Activated CD8-positive, alpha-beta memory T cell treated with anti-CD3 and anti-CD28 coated beads, Interleukin-2, amount 10 ng/mL, durations not matched to agents 7 days and 5 days (primary cell): ENCODE measurements around the gene VPS52. TPM values are rescaled to one million over a fixed set of nuclear protein-coding genes. Genes with fewer than 3 reads are reported as not detected.
A peak's percentile ranks its signal among the peaks of the same experiment; 100 is the strongest.
"Not testable (repeated sequence)": the region's sequence is repeated elsewhere in the genome, so short reads cannot be mapped to it uniquely, and the experiment has no call there.

Experiments used
- ATAC-seq: fragments of 150-1000 bp; cut with Tn5 transposase; one replicate; pipeline ENCODE4 v1.10.0; 2021; ENCODE audit warnings: moderate library complexity
- CTCF ChIA-PET: fragments of 350-600 bp; sonication (Branson Sonifier 250); formaldehyde crosslinking; loops from one replicate; lab custom pipeline; 2021; ENCODE audit warnings: antibody characterized with exemption; lab: Charles Lee
- DNase-seq: peaks from one replicate; pipeline ENCODE4 v3.0.0-alpha.2; 2020
- H3K27ac Mint-ChIP-seq: one replicate; pipeline ENCODE4 v1.8.0; 2021; ENCODE audit warnings: mild to moderate bottlenecking, mixed read lengths
- H3K27me3 Mint-ChIP-seq: one replicate; pipeline ENCODE4 v1.8.0; 2021; ENCODE audit warnings: mixed read lengths
- H3K36me3 Mint-ChIP-seq: one replicate; pipeline ENCODE4 v1.8.0; 2021; ENCODE audit warnings: mild to moderate bottlenecking, mixed read lengths
- H3K4me1 Mint-ChIP-seq: one replicate; pipeline ENCODE4 v1.8.0; 2021; ENCODE audit warnings: mixed read lengths
- H3K4me3 Mint-ChIP-seq: one replicate; pipeline ENCODE4 v1.8.0; 2021; ENCODE audit warnings: mild to moderate bottlenecking, moderate library complexity, mixed read lengths
- H3K9me3 Mint-ChIP-seq: one replicate; pipeline ENCODE4 v1.8.0; 2022; ENCODE audit warnings: low read depth, mixed read lengths
- total RNA-seq, 2 experiments: library from RNA; stranded (reverse); gene quantifications; one replicate each; pipeline ENCODE4 v1.2.3, GENCODE V29; 2021

VPS52 gene
- total RNA-seq, 2 experiments from 2014 or later = 60.6 to 63.3 TPM

DNA sequence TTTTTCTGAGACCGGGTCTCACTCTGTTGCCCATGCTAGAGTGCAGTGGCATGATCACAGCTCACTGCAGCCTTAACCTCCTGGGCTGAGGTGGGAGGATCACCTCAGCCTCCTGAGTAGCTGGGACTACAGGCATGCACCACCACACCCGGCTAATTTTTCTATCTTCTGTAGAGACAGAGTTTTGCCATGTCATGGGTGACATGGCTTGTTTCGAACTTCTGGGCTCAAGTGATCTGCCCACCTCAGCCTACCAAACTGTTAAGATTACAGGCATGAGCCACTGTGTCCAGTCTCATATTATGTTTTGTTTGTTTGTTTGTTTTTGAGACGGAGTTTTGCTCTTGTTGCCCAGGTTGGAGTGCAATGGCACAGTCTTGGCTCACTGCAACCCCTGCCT is 13.5 kb upstream of the VPS52 start:
- Mint-ChIP-seq H3K36me3 (peaks cover 19% of the 10 kb centered on the region), H3K4me1 (peaks cover 30% of the 10 kb centered on the region)
- DNase-seq, H3K27ac Mint-ChIP-seq, H3K27me3 Mint-ChIP-seq, H3K9me3 Mint-ChIP-seq, ATAC-seq, CTCF ChIA-PET, H3K4me3 Mint-ChIP-seq: not testable (repeated sequence)

GRCh38 chr6:33280539-33280938 is 8.9 kb upstream of the VPS52 start:
- Mint-ChIP-seq H3K9me3 (no peaks in the 10 kb centered on the region), H3K27ac (no peak overlapping the region), H3K36me3 (peaks cover 24% of the 10 kb centered on the region), H3K27me3 (no peaks in the 10 kb centered on the region), H3K4me1 (peaks cover 31% of the 10 kb centered on the region), H3K4me3 (no peak overlapping the region)
- DNase-seq (no peak), ATAC-seq (no peak)
- CTCF ChIA-PET = interaction anchor here (2.5 kb wide), 1 partner anchor 10 kb away, joined by 6 read pairs; the partner anchor contains the start of gene PFDN6

DNA sequence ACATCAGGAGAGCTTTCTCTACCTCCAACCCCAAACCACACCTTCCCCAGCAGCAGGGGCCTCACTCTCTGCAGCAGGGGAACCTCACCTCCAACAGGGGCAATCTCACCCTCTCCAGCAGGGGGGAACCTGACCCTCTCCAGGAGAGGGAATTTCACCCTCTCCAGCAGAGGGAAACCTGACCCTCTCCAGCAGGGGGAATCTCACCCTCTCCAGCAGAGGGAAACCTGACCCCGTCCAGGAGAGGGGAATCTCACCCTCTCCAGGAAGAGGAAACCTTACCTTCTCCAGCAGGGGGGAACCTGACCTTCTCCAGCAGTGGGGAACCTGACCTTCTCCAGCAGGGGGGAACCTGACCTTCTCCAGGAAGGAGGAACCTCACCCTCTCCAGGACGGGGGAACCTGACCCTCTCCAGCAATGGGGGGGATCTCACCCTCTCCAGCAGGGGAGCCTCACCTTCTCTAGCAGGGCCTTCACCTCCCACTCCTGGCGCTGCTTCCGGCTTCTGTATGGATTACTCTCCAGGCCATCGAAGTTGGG is 8.4 kb upstream of the VPS52 start:
- peaks cover 36% of the 10 kb centered on the region for H3K4me1 Mint-ChIP-seq
- ATAC-seq (no peak), DNase-seq (no peak)
- peaks cover 29% of the 10 kb centered on the region for H3K36me3 Mint-ChIP-seq
- no peak overlapping the region for H3K4me3 Mint-ChIP-seq
- no peaks in the 10 kb centered on the region for H3K27me3 Mint-ChIP-seq
- H3K27ac Mint-ChIP-seq = no peak overlapping the region
- CTCF ChIA-PET = interaction anchor here (2.5 to 6.4 kb wide), 2 partner anchors 9 to 10 kb away, joined by 6 to 58 read pairs; partner anchors contain the start of genes PFDN6 and WDR46
- no peaks in the 10 kb centered on the region for H3K9me3 Mint-ChIP-seq

GRCh38 chr6:33279257-33279695 is 7.6 kb upstream of the VPS52 start:
- H3K27ac Mint-ChIP-seq = peak overlapping the region; percentile 97
- ATAC-seq (no peak), DNase-seq (no peak)
- CTCF ChIA-PET = interaction anchor here (6.4 kb wide), 1 partner anchor 10 kb away, joined by 58 read pairs; the partner anchor contains the start of genes PFDN6 and WDR46
- H3K4me3 Mint-ChIP-seq = no peak overlapping the region
- H3K36me3 Mint-ChIP-seq = peaks cover 35% of the 10 kb centered on the region
- H3K4me1 Mint-ChIP-seq = peaks cover 44% of the 10 kb centered on the region
- no peaks in the 10 kb centered on the region for H3K27me3 Mint-ChIP-seq
- no peaks in the 10 kb centered on the region for H3K9me3 Mint-ChIP-seq

- H3K27me3 Mint-ChIP-seq = no peaks in the 10 kb centered on the region
- ATAC-seq = no peak
- no peak for DNase-seq
- CTCF ChIA-PET = interaction anchor here (1.0 to 6.4 kb wide), 5 partner anchors 11 to 112 kb away, joined by 3 to 58 read pairs (median 7); partner anchors contain the start of genes PFDN6 and WDR46
- H3K36me3 Mint-ChIP-seq = peaks cover 39% of the 10 kb centered on the region
- H3K9me3 Mint-ChIP-seq = no peaks in the 10 kb centered on the region
- peak overlapping the region; percentile 97 for H3K27ac Mint-ChIP-seq
- H3K4me3 Mint-ChIP-seq = peak overlapping the region; percentile 88
- peaks cover 47% of the 10 kb centered on the region for H3K4me1 Mint-ChIP-seq
These were observed 7.1 kb upstream of the VPS52 start for GRCh38 chr6:33278810-33279209.

- Mint-ChIP-seq H3K36me3 (peaks cover 43% of the 10 kb centered on the region), H3K9me3 (no peaks in the 10 kb centered on the region), H3K27ac (peak overlapping the region; percentile 97), H3K4me1 (peaks cover 50% of the 10 kb centered on the region), H3K4me3 (peak overlapping the region; percentile 88), H3K27me3 (no peaks in the 10 kb centered on the region)
- DNase-seq = no peak
- no peak for ATAC-seq
- CTCF ChIA-PET = interaction anchor here (1.0 to 6.4 kb wide), 10 partner anchors 11 to 130 kb away, joined by 3 to 58 read pairs (median 6); partner anchors contain the start of genes PFDN6, RGL2, WDR46 and ZBTB22
These were observed 6.7 kb upstream of the VPS52 start for GRCh38 chr6:33278392-33278741.

GRCh38 chr6:33277663-33278391 is 6.2 kb upstream of the VPS52 start:
- Mint-ChIP-seq H3K36me3 (peaks cover 47% of the 10 kb centered on the region), H3K27ac (peak overlapping the region; percentile 97), H3K27me3 (no peaks in the 10 kb centered on the region), H3K4me3 (peak overlapping the region; percentile 88), H3K4me1 (peaks cover 56% of the 10 kb centered on the region), H3K9me3 (no peaks in the 10 kb centered on the region)
- CTCF ChIA-PET = interaction anchor here (0.6 to 6.4 kb wide), 19 partner anchors 12 to 153 kb away, joined by 3 to 58 read pairs (median 4); partner anchors contain the start of genes PFDN6, RGL2, WDR46 and ZBTB22
- ATAC-seq = peak; percentile 11
- peak; percentile 73 for DNase-seq

DNA sequence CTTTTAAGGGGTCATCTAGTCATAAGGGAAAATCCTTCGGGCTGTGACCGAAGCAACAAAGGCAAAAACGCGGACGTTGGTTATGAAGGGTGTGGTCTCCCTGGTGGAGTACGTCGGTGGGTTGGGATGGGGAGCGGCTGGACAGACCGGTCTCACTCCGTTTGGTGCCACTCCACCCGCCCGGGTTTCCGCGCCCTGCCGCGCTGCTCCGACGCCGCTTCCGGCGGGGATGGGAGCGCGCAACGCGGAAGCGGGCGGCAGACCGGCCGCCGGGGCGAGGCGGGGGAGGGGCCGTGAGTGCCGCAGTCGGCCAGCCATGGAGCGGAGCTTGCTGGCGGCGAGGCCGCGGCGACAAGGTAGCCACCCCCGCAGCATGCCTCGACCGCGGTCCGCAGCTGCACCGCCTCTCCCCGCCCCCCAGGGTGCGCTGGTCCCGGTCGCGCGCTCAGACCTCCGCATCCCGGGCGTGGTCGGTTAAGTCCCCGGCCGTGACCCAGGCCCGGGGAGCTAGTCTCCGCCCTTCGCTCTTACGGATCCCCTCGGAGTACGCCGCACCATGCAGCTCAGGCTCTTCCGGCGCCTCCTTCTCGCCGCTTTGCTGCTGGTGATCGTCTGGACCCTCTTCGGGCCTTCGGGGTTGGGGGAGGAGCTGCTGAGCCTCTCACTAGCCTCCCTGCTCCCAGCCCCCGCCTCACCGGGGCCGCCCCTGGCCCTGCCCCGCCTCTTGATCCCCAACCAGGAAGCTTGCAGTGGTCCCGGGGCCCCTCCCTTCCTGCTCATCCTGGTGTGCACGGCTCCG is 5.4 kb upstream of the VPS52 start, which contains the start of gene B3GALT4:
TSS of gene B3GALT4 (plus strand) at position 260 of the 799 bp plus-strand sequence. CDS start at position 557, 297 bp downstream.
- H3K27me3 Mint-ChIP-seq = no peaks in the 10 kb centered on the region
- H3K4me1 Mint-ChIP-seq = peaks cover 60% of the 10 kb centered on the region
- ATAC-seq (peak; percentile 72), DNase-seq (peak; percentile 88)
- no peaks in the 10 kb centered on the region for H3K9me3 Mint-ChIP-seq
- CTCF ChIA-PET = interaction anchor here (0.6 to 6.4 kb wide), 18 partner anchors 12 to 153 kb away, joined by 3 to 58 read pairs (median 4); partner anchors contain the start of genes PFDN6, RGL2, WDR46 and ZBTB22
- peak within 1 kb of the TSS; percentile 88 for H3K4me3 Mint-ChIP-seq
- peak within 1 kb of the TSS; percentile 97 for H3K27ac Mint-ChIP-seq
- H3K36me3 Mint-ChIP-seq = peaks cover 52% of the 10 kb centered on the region

GRCh38 chr6:33276581-33276863 is 4.8 kb upstream of the VPS52 start:
- no peaks in the 10 kb centered on the region for H3K27me3 Mint-ChIP-seq
- DNase-seq (no peak), ATAC-seq (no peak)
- CTCF ChIA-PET = interaction anchor here (1.0 to 6.4 kb wide), 10 partner anchors 13 to 150 kb away, joined by 3 to 58 read pairs (median 10); partner anchors contain the start of genes PFDN6, RGL2 and WDR46
- no peaks in the 10 kb centered on the region for H3K9me3 Mint-ChIP-seq
- peak overlapping the region; percentile 91 for H3K27ac Mint-ChIP-seq
- peaks cover 52% of the 10 kb centered on the region for H3K36me3 Mint-ChIP-seq
- H3K4me3 Mint-ChIP-seq = peak overlapping the region; percentile 88
- peaks cover 60% of the 10 kb centered on the region for H3K4me1 Mint-ChIP-seq

DNA sequence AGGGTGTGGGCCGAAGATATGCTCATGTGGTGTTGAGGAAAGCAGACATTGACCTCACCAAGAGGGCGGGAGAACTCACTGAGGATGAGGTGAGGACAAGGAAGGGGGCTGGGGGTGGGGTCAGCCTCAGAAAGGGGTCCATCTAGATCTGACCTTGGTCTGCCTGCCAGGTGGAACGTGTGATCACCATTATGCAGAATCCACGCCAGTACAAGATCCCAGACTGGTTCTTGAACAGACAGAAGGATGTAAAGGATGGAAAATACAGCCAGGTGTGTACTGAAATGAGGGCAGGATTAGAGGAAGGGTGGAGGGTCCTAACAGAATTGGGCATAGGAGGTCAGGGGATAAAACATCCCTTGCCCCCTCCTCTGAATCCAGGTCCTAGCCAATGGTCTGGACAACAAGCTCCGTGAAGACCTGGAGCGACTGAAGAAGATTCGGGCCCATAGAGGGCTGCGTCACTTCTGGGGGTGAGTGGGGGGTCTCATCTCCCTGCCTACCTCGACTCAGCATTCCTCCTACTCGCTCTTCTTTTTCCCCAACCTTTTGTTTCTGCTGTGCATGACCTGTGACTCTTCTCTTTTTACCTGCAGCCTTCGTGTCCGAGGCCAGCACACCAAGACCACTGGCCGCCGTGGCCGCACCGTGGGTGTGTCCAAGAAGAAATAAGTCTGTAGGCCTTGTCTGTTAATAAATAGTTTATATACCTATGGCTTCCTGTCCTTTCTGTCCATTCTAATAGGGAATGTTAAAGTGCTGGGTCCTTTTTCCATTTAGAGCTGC is 4.3 kb upstream of the VPS52 start:
- peak overlapping the region; percentile 91 for H3K27ac Mint-ChIP-seq
- DNase-seq, ATAC-seq, H3K27me3 Mint-ChIP-seq, H3K9me3 Mint-ChIP-seq: not testable (repeated sequence)
- CTCF ChIA-PET = interaction anchor here (1.6 to 6.4 kb wide), 5 partner anchors 13 to 133 kb away, joined by 3 to 58 read pairs (median 21); partner anchors contain the start of genes PFDN6, RGL2 and WDR46
- H3K4me1 Mint-ChIP-seq = peaks cover 63% of the 10 kb centered on the region
- H3K4me3 Mint-ChIP-seq = peak overlapping the region; percentile 88
- H3K36me3 Mint-ChIP-seq = peaks cover 52% of the 10 kb centered on the region

DNA sequence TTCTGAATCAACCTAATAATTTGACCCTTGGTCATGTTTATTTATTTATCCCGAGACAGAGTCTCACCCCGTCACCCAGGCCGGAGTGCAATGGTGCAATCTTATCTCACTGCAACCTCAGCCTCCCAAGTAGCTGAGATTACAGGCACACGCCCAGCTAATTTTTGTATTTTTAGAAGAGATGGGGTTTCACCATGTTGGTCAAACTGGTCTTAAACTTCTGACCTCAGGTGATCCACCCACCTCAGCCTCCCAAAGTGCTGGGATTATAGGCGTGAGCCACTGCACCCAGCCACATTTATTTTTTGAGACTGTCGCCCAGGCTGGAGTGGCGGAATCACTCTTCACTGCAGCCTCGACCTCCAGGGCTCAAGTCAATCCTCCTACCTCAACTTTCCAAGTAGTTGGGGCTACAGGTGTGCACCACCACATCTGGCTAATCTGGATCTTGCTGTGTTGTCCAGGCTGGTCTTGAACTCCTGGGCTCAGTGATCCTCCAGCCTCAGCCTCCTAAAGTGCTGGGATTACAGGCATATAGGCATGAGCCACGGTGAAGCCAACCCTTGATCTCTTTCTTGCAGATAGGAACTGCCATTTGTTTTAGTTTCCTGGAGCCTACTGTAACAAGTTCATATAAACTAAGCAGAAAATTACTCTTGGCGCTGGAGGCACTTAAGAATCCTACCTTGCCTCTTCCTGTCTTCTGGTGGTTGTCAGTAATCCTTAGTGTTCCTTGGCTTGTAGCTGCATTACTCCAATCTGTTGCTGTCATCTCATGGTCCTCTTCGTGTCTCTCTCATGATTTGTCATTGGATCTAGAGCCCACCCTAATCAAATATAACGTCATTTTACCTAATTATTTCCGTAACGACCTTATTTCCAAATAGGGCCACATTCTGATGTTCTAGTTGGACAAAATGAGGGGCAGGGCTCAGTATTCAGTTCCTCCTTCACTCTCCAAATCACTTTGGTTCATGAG is 2.5 kb upstream of the VPS52 start:
- peaks cover 50% of the 10 kb centered on the region for H3K36me3 Mint-ChIP-seq
- DNase-seq (no peak), ATAC-seq (no peak)
- CTCF ChIA-PET = interaction anchor here (6.4 kb wide), 1 partner anchor 15 kb away, joined by 58 read pairs; the partner anchor contains the start of genes PFDN6 and WDR46
- no peaks in the 10 kb centered on the region for H3K27me3 Mint-ChIP-seq
- peak overlapping the region; percentile 98 for H3K27ac Mint-ChIP-seq
- peaks cover 74% of the 10 kb centered on the region for H3K4me1 Mint-ChIP-seq
- H3K9me3 Mint-ChIP-seq = no peaks in the 10 kb centered on the region
- H3K4me3 Mint-ChIP-seq = peak overlapping the region; percentile 88
